Loucy (cell line): ENCODE results near the gene ATP1A1.

Experiments used
- EZH2phosphoT487 ChIP-seq: fragments of 200-600 bp; IDR thresholded peaks from 2 replicates; pipeline ENCODE4 v1.6.1; 2018; ENCODE audit warnings: antibody characterized with exemption, mild to moderate bottlenecking, moderate library complexity, borderline replicate concordance
- TF ChIP-seq, protein P1 (sequence below): fragments of 200-600 bp; sonication (generic); conservative IDR thresholded peaks from 2 replicates; pipeline ENCODE4 v1.5.1; 2014; ENCODE audit warnings: mild to moderate bottlenecking, antibody characterized with exemption, low read length

- TF ChIP-seq, protein P1, sequence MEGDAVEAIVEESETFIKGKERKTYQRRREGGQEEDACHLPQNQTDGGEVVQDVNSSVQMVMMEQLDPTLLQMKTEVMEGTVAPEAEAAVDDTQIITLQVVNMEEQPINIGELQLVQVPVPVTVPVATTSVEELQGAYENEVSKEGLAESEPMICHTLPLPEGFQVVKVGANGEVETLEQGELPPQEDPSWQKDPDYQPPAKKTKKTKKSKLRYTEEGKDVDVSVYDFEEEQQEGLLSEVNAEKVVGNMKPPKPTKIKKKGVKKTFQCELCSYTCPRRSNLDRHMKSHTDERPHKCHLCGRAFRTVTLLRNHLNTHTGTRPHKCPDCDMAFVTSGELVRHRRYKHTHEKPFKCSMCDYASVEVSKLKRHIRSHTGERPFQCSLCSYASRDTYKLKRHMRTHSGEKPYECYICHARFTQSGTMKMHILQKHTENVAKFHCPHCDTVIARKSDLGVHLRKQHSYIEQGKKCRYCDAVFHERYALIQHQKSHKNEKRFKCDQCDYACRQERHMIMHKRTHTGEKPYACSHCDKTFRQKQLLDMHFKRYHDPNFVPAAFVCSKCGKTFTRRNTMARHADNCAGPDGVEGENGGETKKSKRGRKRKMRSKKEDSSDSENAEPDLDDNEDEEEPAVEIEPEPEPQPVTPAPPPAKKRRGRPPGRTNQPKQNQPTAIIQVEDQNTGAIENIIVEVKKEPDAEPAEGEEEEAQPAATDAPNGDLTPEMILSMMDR, result no peak
- no peak for TF ChIP-seq EZH2phosphoT487
These were observed 24.7 kb downstream of the ATP1A1 start for GRCh38 chr1:116397728-116398127.
